ENCODE data around the gene TSHZ2.
"Not testable (repeated sequence)": the region's sequence is repeated elsewhere in the genome, so short reads cannot be mapped to it uniquely, and the experiment has no call there.

TSHZ2 gene

DNA sequence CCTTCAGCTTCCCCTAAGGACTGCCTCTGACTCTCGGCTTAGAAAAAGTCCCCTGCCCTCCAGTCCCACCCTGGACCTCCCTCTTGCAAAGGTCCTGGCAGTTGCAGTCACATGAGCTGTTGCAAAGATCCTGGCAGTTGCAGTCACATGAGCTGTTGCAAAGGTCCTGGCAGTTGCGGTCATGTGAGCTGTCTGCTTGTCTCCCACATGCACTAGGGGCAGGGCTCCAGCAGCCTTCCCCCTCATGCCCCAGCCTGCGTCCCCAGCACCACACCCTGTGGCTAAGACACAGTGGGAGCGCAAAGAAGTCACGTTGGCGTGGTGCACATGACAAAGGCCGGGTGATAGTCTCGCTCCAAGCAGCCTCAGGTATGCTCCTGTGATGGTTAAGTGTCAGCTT, 538.5 kb downstream of the TSHZ2 start:
- DNase-seq (ENCODE audit: low spot score) = no peak

DNA sequence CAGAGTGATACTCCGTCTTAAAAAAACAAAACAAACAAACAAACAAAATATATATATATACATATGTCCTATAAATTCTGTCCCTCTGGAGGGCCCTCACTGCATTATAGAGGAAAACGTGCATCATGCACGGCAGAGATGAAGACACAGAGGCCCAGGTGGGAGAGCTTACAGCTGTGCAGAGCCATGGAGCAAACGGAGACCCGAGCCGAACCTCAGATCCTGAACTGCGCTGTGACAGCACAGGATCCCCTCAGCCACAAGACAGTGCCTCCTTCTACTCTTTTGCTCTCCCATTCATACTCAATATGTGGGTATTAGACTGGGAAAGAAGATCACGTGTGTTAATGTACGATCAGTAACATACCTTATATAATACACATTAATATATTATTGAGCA, 539.9 kb downstream of the TSHZ2 start:
- DNase-seq (ENCODE audit: low spot score) = no peak

DNA sequence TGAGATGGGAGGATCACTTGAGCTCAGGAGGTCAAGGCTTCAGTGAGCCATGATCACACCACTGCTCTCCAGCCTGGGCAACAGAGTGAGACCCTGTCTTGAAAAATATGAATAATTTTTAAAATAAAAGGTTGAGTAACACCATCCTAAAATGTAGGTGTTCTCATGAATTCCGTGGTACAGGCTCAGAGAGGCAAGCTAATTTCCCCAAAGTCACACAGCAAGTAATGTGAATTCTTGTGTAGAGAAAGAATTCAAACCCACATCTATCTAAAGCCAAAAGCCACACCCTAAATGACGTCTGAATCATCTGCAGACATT, 541.0 kb downstream of the TSHZ2 start:
- peak; percentile 27 for DNase-seq (ENCODE audit: low spot score)

DNA sequence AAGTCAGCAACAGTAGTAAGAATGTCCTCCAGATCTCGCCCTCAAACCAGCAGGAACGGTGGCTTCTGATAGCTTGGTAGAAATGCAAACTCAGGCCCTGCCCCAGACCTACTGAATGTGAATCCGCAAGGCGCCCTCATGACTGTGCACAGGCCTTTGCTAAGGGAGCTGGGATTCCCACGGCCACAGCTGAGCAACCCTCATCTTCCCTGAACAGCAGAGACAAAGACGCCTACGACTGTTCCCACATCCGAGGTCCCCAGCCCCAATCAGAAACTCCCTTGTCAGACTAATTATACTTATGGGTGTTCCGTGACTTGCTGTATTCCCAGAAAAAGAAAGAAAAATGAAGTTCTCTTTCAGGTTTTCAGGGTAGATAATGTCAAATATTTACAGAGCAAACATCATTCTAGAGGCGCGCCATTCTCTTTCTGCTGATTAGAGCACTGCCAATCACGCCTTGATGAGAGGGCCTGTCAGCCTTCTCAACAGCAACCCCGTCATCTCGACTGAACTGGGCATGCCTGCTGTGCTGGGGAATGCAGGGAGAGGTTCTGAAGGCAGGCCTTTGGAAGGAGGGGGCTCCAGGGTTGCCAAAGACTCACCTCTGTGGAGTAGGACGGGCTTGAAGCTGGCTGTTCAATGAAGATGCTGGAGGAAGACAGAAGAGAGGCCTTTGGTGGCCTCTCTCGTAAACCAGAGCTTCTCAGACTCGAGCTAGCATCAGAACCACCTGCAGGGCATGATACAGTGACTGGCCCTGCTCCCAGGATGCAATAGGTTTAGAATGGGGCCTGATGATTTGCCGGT, 541.5 kb downstream of the TSHZ2 start:
- no peak for DNase-seq (ENCODE audit: low spot score)

DNA sequence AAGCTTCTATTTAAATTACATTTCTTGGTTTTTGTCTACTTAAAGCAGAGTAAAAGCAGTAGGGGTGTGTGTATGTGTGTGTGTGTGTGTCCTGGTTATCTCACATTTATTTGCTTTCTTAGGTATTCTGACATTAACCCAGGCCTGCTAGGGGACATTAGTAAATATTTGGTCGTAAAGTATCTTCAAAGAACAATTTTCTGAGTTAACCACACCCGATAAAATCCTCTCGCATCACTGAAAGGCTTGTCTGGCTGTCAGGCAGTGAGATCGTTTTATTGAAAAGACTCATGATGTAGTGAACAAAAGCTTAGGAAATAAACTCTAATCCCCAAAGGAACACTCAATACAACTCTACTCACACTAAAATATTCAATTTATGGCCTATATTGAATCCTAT, 543.6 kb downstream of the TSHZ2 start:
- DNase-seq (ENCODE audit: low spot score) = no peak

DNA sequence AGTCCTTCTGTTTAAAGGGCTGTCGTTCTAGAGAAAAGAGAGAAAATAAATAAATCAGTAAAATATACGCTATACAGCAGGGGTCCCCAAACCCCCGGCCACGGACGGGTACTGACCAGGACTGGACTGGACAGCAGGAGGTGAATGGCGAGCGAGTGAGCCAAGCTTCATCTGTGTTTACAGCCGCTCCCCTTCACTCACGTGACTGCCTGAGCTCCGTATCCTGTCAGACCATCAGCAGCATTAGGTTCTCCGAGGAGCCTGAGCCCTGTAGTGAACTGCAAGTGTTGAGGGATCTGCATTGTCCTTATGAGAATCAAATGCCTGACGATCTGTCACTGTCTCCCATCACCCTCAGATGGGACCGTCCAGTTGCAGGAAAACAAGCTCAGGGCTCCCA, 545.0 kb downstream of the TSHZ2 start:
- DNase-seq (ENCODE audit: low spot score) = peak; percentile 73

DNA sequence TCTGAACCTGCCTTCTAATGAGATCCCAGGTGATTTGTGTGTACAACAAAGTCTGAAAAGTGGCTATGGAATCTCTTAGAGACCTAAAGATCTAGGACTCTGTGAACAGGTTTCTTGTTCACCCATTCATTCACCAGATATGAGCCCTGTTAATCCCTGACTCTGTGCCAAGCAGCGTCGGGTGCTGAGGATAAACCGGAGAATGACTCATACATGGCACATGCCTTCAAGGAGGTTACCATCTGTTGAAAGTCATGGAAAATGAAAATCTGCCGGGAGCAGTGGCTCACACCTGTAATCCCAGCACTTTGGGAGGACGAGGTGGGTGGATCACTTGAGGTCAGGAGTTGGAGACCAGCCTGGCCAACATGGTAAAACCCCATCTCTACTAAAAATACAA, 549.3 kb downstream of the TSHZ2 start:
- DNase-seq (ENCODE audit: low spot score) = not testable (repeated sequence)

DNA sequence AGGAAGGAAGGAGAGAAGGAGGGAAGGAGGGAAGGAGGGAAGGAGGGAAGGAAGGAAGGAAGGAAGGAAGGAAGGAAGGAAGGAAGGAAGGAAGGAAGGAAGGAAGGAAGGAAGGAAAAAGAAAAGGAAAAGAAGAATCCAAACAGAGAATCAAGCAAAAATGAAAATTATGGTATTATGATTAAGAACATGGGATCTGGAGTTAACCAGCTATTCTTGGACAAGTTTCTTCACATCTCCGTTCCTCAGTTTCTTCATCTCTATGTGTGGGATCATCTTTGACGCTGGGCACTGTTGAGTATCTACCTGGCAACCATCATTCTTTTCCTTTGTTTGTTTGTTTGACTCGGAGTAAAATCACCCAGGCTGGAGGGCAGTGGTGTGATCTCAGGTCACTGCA, 549.9 kb downstream of the TSHZ2 start:
- no peak for DNase-seq (ENCODE audit: low spot score)

DNA sequence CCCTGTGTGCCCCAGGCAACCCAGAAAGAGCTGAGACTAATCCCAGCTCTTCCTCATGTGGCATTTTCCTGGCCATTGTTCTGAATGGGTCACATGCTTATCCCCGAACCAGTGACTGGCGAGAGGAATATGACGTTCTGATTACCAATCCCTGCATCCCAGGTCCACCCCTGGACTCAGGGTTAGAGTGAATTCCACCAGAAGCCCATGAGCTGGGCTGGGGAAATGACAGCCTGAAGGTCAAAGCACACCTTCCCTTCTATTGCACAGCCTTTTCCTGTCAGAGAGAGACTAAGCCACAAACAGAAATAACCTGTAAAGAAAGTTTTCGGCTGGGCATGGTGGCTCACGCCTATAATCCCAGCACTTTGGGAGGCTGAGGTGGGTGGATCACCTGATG, 550.5 kb downstream of the TSHZ2 start:
- DNase-seq (ENCODE audit: low spot score) = no peak

DNA sequence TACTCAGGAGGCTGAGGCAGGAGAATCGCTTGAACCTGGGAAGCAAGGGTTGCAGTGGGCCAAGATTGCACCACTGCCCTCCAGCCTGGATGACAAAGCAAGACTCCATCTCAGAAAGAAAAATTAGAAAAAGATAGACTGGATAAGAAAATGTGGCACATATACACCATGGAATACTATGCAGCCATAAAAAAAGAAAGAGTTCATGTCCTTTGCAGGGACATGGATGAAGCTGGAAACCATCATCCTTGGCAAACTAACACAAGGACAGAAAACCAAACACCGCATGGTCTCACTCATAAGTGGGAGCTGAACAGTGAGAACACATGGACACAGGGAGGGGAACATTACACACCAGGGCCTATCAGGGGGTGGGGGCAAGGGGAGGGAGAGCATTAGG, 551.5 kb downstream of the TSHZ2 start:
- DNase-seq (ENCODE audit: low spot score) = not testable (repeated sequence)

DNA sequence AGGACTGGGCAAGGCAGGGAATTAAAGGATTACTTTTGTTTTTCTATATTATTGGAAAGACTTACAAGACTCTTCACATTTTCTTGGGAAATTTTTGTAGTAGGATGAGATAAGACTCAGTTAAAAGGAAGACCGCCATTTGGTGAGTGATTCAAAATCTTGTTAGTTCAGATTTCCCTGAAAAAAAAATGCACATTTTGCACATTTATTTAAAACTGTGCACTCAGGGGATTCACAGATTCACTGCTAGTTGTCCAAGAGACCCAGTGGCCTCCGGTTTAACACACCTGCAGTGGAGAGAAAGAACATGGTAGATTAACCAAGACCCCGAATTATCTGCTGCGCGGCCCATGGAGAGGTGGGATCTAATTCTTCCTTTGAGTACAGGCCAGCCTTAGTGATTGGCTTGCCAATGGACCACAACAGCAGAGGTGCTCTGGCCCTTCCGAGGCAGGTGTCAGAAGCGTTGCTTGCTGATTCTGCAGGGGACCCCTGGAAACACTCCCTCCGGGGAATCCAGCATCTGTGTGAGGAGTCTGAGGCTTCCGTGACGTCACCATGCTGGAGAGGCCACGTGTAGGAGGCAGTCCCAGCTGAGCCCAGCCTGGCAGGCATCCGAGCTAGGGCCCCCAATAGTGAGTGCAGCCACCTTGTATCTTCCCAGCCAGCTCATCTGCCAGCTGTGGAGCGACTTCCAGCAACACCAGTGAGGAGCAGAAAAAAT, 552.6 kb downstream of the TSHZ2 start:
- DNase-seq (ENCODE audit: low spot score) = no peak

DNA sequence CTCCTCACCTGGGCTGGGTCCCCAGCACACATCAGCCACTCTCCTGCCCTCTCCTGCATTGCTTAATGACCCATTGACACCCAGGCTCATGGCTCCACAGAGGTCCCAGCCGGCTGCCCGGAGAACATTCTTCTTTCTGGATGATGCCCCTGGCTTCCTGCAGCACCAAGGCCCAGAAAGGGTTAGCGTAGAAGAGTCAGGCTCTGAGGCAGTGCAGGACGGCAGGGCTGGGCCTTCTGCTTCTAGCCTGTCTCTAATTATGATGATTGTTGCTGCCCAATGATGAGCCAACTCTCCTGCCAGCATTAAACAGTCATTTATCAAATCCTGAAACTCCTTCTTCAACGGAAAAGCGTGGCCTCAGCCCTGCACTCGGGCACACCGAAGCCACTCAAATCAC, 555.0 kb downstream of the TSHZ2 start:
- DNase-seq (ENCODE audit: low spot score) = no peak

DNA sequence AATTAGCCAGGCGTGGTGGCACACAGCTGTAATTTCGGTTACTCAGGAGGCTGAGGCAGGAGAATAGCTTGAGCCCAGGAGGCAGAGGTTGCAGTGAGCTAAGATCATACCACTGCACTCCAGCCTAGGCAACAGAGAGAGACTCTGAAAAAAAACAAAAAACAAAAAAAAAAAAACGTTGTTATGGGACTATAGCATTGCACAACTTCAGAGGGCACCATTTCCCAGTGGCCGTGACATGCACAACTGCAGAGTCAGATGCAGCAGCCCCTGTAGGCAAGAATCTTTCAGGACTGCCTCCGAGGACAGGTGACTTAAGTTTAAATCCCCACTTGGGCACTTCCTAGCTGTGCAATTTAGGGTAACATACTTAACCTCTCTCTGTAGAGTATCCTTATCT, 557.5 kb downstream of the TSHZ2 start:
- DNase-seq (ENCODE audit: low spot score) = no peak

DNA sequence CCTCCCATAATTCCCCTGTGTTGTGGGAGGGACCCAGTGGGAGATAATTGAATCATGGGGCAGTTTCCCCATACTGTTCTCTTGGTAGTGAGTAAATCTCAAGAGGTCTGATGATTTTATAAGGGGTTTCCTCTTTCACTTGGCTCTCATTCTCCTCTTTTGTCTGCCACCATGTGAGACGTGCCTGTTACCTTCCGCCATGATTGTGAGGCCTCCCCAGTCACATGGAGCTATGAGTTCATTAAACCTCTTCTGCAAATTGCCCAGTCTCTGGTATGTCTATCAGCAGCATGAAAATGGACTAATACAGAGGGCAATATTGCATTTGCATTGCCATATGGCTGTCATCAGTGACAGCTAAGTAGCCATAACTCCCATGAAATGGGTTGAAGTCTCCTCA, 558.3 kb downstream of the TSHZ2 start:
- no peak for DNase-seq (ENCODE audit: low spot score)

DNA sequence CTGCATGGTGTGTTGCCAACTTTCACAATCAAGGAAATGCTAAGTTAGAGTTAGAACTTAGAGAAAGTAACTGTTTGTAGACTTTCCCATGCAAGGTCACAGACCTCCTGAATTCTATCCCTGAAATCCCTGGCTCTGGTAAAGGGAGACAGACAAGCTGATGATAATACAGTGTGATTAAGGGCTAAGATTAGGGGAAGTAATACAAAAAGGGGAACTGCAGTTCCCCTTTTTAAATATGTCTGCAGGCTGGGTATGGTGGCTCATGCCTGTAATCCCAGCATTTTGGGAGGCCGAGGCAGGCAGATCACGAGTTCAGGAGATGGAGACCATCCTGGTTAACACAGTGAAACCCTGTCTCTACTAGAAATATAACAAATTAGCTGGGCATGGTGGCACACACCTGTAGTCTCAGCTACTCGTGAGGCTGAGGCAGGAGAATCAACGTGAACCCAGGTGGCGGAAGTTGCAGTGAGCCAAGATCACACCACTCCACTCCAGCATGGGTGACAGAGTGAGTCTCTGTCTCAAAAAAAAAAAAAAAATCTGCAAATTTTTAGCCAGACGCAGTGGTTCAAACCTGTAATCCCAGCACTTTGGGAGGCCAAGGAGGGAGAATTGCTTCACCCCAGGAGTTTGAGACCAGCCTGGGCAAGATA, 560.6 kb downstream of the TSHZ2 start:
- DNase-seq (ENCODE audit: low spot score) = not testable (repeated sequence)

DNA sequence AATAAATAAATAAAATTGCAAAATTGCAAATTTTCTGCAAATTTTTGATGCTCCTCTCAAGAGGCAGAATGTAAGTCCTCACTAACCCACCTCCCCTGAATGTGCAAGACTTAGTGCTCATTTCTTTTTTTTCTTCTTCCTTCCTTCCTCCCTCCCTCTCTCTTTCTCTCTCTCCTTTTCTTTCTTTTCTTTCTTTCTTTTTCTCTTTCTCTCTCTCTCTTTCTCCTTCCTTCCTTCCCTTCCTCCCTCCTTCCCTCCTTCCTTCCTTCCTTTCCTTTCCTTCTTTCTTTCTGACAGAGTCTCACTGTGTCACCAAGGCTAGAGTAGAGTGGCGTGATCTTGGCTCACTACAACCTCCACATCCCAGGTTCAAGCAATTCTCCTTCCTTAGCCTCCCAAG, 561.3 kb downstream of the TSHZ2 start:
- DNase-seq (ENCODE audit: low spot score) = no peak

DNA sequence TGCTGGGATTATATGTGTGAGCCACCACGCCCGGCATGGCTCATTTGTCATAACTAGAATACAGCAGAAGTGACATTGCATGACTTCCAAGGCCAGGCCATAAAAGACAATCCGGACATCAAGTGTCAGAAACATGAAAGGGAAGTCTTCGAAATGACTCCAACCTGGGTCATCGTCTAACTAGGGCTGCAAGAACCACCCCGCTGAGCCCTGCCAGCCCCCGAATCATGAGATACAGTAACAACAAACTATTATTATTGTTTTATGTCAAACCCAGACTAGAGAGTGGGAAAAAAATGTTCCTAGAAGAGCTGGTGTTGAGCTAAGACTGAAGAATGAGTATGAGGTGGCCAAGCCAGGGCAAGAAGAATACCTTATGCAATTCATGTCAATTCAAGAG, 561.9 kb downstream of the TSHZ2 start:
- DNase-seq (ENCODE audit: low spot score) = no peak

DNA sequence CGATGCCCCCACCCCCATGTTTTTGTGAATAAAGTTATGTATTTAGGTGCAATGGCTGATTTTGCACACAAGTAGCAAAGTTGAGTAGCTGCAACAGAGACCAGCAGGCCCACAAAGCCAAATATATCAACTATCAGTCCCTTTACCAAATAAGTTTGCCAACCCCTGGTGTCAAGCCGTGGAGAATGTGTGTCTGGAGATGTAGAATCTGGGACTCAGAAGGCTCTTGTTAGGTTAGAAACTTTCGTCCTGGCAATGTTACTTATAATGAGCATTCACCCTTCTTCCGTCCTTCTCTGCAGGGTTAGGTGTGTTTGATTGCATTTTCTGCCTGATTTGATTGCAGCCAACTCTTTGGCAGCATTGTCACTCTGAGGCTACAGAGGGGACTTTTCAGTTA, 563.7 kb downstream of the TSHZ2 start:
- DNase-seq (ENCODE audit: low spot score) = no peak

DNA sequence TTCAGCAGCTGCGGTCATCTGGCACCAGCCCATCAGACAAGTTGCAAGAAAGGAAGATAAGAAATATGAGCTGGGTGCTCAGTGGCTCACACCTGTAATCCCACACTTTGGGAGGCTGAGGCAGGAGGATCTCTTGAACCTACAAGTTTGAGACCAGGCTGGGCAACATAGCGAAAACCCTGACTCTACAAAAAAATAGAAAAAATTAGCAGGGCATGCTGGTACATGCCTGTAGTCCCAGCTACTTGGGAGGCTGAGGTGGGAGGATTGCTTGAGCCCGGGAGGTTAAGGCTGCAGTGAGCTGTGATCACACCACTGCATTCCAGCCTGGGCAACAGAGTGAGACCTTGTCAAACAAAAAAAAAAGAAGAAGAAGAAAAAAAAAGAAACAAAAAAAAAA, 564.2 kb downstream of the TSHZ2 start:
- not testable (repeated sequence) for DNase-seq (ENCODE audit: low spot score)

DNA sequence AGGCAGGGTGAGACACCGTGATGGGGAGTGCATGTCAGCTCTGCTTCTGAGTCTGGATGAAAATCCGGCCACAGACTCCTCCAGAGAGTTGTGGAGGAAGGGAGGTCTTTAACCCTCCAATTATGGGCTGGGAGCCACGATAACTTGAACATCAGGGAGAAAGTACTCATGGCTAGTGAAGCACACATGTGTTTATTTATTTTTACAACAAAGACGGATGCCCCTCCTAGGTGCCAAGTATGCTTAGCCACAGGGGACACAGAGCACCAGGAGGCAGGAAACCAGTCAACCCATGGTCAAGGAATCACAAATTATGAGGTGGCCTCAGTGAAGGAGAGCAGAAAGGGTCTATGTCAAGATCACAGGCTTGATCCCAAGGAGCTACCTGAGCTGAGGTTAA, 567.4 kb downstream of the TSHZ2 start:
- DNase-seq (ENCODE audit: low spot score) = no peak

All from SW480 (cell line).